MG63 (cell line): ENCODE results near the gene TMEM219. TPM values are rescaled to one million over a fixed set of nuclear protein-coding genes. Genes with fewer than 3 reads are reported as not detected.
"Not testable (repeated sequence)": the region's sequence is repeated elsewhere in the genome, so short reads cannot be mapped to it uniquely, and the experiment has no call there.

Experiments
- DNase-seq: peaks from one replicate; pipeline ENCODE4 v3.0.0-alpha.2; 2020
- H3K27me3 ChIP-seq: fragments of 250-450 bp; sonication (Bioruptor Pico); 2 replicates; pipeline ENCODE4 v1.5.1; 2020; ENCODE audit warnings: mild to moderate bottlenecking, moderate library complexity
- H3K36me3 ChIP-seq: fragments of 250-450 bp; sonication (Bioruptor Pico); 2 replicates; pipeline ENCODE4 v1.5.1; 2020; ENCODE audit warnings: mild to moderate bottlenecking, moderate library complexity
- H3K4me3 ChIP-seq: fragments of 250-450 bp; sonication (Bioruptor Pico); 2 replicates; pipeline ENCODE4 v1.5.1; 2020; ENCODE audit warnings: mild to moderate bottlenecking, moderate library complexity
- H3K9me3 ChIP-seq: fragments of 250-450 bp; sonication (Bioruptor Pico); 2 replicates; pipeline ENCODE4 v1.5.1; 2020; ENCODE audit warnings: mild to moderate bottlenecking, moderate library complexity
- total RNA-seq: library from RNA; depleted of rRNA; stranded (reverse); fragments of >200 nt; shearing (Covaris generic); gene quantifications from 2 replicates; pipeline ENCODE4 v1.2.3, GENCODE V29; 2014; ENCODE audit warnings: low replicate concordance; rRNA removed

Gene TMEM219
- total RNA-seq, 1 experiment from 2014 or later = 96.9 TPM

DNA sequence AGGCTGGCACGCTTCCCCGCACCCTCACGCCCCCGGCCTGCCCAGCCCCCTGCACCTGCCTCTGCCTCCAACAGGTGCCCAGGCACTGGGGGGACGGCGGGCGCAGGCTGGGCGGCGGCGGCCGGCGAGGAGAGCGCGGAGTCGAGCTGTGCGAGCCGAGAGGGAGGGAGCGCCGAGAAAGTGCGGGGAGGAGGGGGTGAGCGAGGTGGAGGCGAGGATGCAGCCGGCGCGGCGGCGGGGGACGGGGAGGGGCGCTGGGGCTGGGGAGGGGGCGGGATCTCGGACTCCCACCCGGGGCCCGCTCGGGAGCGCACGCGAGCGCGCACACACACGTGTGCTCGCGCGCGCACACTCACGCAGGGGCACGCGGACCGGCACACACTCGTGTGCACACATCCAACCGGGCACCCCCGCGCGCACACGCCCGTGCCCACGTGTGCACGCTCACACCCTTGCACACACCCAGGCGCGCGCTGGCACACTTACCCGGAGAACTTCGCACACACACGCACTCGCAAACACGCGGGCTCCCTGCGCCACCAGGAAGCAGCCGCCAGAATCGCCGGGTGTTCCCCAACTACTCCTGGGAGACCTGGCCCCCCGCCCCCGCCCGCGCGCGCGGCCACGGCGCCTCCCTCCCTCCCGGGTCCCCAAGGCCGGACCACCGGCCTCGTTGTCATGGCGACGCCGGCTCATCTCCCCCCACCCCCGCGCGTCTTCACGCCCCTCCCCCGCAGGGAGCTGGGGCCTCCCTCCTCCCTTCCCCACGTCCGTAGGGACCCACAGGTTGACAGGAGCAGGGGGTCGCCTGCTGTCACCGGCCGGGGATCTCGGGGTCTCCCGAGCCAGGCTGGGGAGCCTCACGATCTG, 49.2 kb downstream of the TMEM219 start, which contains the start of gene DOC2A:
Gene DOC2A, minus strand, starts transcription at position 184 of the 870 bp plus-strand sequence. CDS start 805 bp downstream, outside the sequence.
- DNase-seq = peak; percentile 46
- Histone ChIP-seq H3K9me3 (no peaks in the 10 kb centered on the region), H3K4me3 (peak within 1 kb of the TSS; percentile 43), H3K27me3 (no peaks in the 10 kb centered on the region), H3K36me3 (no peaks in the 10 kb centered on the region)

DNA sequence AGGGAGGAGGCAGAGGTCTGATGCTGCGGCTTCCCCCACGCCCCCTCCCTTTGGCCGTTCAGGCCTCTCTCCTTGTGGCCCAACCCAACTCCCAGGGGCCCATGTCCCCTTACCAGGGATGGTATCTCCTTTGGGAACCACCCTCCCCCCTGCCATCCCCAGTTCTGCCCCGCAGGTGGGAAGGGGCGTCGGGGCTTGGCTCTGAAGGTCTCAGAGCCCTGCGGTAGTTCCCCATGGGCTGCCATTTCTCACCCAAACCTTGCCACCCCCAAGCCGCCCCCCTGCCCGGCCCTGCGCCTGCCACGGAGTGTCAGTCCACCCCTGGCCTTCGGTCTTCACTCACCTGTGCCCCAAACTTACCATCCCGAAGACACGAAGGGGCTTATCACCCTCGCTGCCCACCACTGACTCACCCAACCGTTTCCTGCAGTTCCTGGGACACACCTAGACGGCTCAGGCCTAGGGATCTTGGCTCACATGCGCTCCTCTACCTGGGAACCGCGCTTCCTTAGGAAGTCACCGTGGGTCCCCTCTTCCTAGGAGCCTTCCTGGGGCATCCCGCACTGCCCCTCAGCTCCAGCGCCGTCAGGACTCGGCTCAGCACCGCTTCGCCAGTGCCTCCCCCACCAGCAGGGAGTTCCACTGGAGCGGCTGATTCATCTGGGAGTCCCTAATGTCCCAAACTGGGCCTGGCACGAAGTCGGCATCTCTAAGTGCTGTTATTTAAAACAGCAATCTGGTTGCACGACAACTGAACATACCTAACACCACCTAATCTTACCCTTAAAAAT, 50.0 kb downstream of the TMEM219 start:
- Histone ChIP-seq H3K4me3 (no peak overlapping the region; the same call in 1 of the 2 replicates), H3K27me3 (no peaks in the 10 kb centered on the region), H3K9me3 (no peaks in the 10 kb centered on the region), H3K36me3 (no peaks in the 10 kb centered on the region)
- no peak for DNase-seq

- not testable (repeated sequence) for H3K9me3 ChIP-seq, H3K27me3 ChIP-seq, H3K4me3 ChIP-seq, H3K36me3 ChIP-seq, DNase-seq
Measured at GRCh38 chr16:30012598-30012997, 50.7 kb downstream of the TMEM219 start.

DNA sequence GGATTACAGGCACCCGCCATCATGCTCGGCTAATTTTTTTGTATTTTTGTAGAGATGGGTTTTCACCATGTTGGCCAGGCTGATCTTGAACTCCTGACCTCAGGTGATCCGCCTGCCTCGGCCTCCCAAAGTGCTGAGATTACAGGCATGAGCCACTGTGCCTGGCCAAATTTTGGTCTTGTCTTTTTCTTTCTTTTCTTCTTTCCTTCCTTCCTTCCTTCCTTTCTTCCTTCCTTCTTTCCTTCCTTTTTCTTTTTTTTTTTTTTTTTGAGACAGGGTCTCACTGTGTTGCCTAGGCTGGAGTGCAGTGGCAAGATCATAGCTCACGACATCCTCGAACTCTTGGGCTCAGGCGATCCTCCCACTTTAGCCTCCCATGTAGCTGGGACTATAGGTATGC, 53.6 kb downstream of the TMEM219 start:
- not testable (repeated sequence) for H3K27me3 ChIP-seq, H3K4me3 ChIP-seq, H3K36me3 ChIP-seq, H3K9me3 ChIP-seq, DNase-seq

DNA sequence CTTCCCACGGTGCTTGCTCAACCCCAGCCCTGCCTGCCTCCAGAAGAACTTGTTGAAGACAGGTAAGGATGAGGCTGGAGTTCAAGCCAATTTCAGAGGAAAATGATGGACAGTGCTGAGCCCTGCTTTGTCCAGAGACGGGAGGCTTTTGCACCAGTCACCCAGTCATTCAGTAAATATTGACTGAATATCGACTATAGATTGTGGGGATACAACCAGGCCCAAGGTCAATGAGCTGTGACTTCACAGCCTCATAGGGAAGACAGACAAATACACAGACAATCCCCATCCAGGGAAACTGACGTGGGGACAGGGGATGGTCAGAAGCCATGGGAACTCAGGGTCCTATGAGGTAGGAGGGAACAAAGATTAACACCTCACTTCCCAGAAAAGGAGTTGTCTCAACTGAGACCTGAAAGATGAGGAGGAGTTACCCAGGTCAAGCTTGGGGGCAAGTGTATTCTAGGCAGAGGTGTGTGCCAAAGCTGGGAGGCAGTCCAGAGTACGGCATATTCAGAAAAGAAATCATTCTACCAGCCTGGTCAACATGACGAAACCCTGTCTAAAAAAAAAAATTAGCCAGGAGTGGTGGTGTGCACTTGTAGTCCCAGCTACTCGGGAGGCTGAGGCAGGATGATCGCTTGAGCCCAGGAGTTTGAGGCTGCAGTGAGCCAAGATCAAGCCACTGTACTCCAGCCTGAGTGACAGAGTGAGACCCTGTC, 54.8 kb downstream of the TMEM219 start:
- Histone ChIP-seq H3K36me3 (no peaks in the 10 kb centered on the region), H3K27me3 (no peaks in the 10 kb centered on the region), H3K9me3 (no peaks in the 10 kb centered on the region), H3K4me3 (no peak overlapping the region)
- no peak for DNase-seq

- no peak overlapping the region for H3K4me3 ChIP-seq
- H3K9me3 ChIP-seq = no peaks in the 10 kb centered on the region
- no peak for DNase-seq
- no peaks in the 10 kb centered on the region for H3K27me3 ChIP-seq
- no peaks in the 10 kb centered on the region for H3K36me3 ChIP-seq
Measured at GRCh38 chr16:30017277-30017656, 55.4 kb downstream of the TMEM219 start.

DNA sequence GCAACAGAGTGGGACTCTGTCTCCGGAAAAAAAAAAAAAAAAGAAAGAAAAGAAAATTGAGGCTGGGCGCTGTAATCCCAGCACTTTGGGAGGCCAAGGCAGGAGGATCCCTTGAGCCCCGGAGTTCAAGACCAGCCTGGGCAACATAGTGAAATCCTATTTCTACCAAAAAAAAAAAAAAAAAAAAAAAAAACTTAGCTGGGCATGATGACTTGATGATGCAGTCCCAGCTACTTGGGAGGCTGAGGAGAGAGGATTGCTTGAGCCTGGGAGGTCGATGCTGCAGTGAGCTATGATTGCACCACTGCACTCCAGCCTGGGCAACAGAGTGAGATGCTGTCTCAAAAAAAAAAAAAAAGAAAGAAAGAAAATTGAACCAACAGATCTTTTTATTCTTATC, 56.1 kb downstream of the TMEM219 start:
- DNase-seq, H3K4me3 ChIP-seq, H3K9me3 ChIP-seq, H3K36me3 ChIP-seq, H3K27me3 ChIP-seq: not testable (repeated sequence)

- Histone ChIP-seq H3K36me3 (no peaks in the 10 kb centered on the region), H3K27me3 (no peaks in the 10 kb centered on the region), H3K4me3 (no peak overlapping the region), H3K9me3 (no peaks in the 10 kb centered on the region)
- DNase-seq = peak; percentile 57
Measured at GRCh38 chr16:30018731-30019158, 56.9 kb downstream of the TMEM219 start.

Other genes with a start within 250 kb of the TMEM219 start
- not detected in 2 replicates for gene C16orf54, start 216.1 kb upstream of the TMEM219 start, total RNA-seq
- gene ZG16, start 183.8 kb upstream of the TMEM219 start, total RNA-seq = not detected in 2 replicates
- 74.9 and 134 TPM in 2 replicates for gene KIF22, start 171.3 kb upstream of the TMEM219 start, total RNA-seq
- gene MAZ, start 155.6 kb upstream of the TMEM219 start, total RNA-seq = 331 and 420 TPM in 2 replicates
- gene PRRT2, start 149.9 kb upstream of the TMEM219 start, total RNA-seq = not detected in 2 replicates
- 90.0 and 113 TPM in 2 replicates for gene PAGR1, start 145.9 kb upstream of the TMEM219 start, total RNA-seq
- gene MVP, start 141.6 kb upstream of the TMEM219 start, total RNA-seq = 77.1 and 147 TPM in 2 replicates
- 64.9 and 78.6 TPM in 2 replicates for gene CDIPT, start 98.9 kb upstream of the TMEM219 start, total RNA-seq
- 18.0 and 28.5 TPM in 2 replicates for gene SEZ6L2, start 62.5 kb upstream of the TMEM219 start, total RNA-seq
- 48.3 and 73.0 TPM in 2 replicates for gene ASPHD1, start 61.6 kb upstream of the TMEM219 start, total RNA-seq
- 5.1 and 7.6 TPM in 2 replicates for gene KCTD13, start 35.9 kb upstream of the TMEM219 start, total RNA-seq
- gene TAOK2, start 11.8 kb downstream of the TMEM219 start, total RNA-seq = 41.3 and 59.4 TPM in 2 replicates
- gene HIRIP3, start 33.5 kb downstream of the TMEM219 start, total RNA-seq = 6.5 and 25.9 TPM in 2 replicates
- 97.4 and 290 TPM in 2 replicates for gene INO80E, start 34.2 kb downstream of the TMEM219 start, total RNA-seq
- not detected in 2 replicates for gene DOC2A, start 48.9 kb downstream of the TMEM219 start, total RNA-seq
- gene C16orf92, start 61.1 kb downstream of the TMEM219 start, total RNA-seq = not detected in 2 replicates
- 0.20 TPM in 1 of 2 replicates, not detected in the other for gene TLCD3B, start 69.2 kb downstream of the TMEM219 start, total RNA-seq
- gene ALDOA, start 103.7 kb downstream of the TMEM219 start, total RNA-seq = 911 and 1,101 TPM in 2 replicates
- gene PPP4C, start 113.9 kb downstream of the TMEM219 start, total RNA-seq = 127 and 193 TPM in 2 replicates
- 0.30 TPM in 1 of 2 replicates, not detected in the other for gene TBX6, start 129.8 kb downstream of the TMEM219 start, total RNA-seq
- 1.5 and 13.1 TPM in 2 replicates for gene YPEL3, start 134.1 kb downstream of the TMEM219 start, total RNA-seq
- gene GDPD3, start 151.5 kb downstream of the TMEM219 start, total RNA-seq = 0.43 TPM in 1 of 2 replicates, not detected in the other
- gene MAPK3, start 161.1 kb downstream of the TMEM219 start, total RNA-seq = 13.3 and 20.0 TPM in 2 replicates
- 1.9 and 3.1 TPM in 2 replicates for gene CORO1A, start 221.5 kb downstream of the TMEM219 start, total RNA-seq
- 64.7 and 122 TPM in 2 replicates for gene BOLA2B, start 231.6 kb downstream of the TMEM219 start, total RNA-seq
- 30.9 and 54.9 TPM in 2 replicates for gene SLX1A, start 231.8 kb downstream of the TMEM219 start, total RNA-seq
- 4.8 and 18.5 TPM in 2 replicates for gene SULT1A3, start 237.2 kb downstream of the TMEM219 start, total RNA-seq